Astrocyte (in vitro differentiated cells and primary cell): ENCODE results near the gene CHRNA3.

ENCODE experiments used
- CTCF ChIP-seq: IDR thresholded peaks from 2 replicates; pipeline ENCODE4 v1.5.1; 2011; ENCODE audit warnings: low read depth, mild to moderate bottlenecking, inconsistent platforms, low read length, moderate library complexity; ENCODE audit not compliant: insufficient read depth
- EZH2 ChIP-seq: IDR thresholded peaks from 2 replicates; pipeline ENCODE4 v1.6.1; 2012; ENCODE audit warnings: mild to moderate bottlenecking, low read length, inconsistent platforms; ENCODE audit not compliant: insufficient read depth

DNA sequence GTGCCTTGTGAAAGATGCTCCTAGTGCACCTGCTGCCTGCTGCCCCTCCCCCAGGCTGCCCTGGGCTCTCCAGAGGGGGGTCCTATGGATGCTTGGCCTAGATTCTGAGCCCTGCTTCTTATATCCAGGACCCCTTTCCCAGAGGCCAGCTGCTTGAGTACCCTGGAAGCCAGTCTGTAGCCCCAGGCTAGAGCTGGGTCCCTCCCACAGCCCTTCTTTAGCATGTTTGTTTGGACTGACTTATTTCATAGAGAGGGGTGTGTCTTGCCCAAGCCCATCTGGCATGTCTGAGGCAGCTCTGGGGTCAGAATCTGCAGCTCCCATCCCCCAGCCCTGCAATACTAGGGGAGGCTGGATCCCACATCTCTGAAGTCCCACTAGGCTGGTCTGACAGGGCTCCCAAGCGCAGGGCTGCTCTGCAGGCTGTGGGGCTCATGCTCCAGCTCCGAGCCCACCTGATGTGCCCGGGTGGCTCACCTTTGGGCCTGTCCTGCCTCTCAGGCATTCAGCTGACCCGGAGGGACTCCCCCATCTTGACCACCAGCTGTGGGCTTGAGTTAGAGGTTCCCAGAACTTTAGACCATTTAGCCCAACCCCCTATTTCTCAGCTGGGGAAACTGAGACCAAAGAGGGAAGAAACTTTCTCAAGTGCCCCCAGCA, 17.1 kb upstream of the CHRNA3 start:
- TF ChIP-seq CTCF (no peak), EZH2 (no peak)
